ENCODE measurements around the gene GALNT16. TPM values are rescaled to one million over a fixed set of nuclear protein-coding genes. Genes with fewer than 3 reads are reported as not detected.

GALNT16 gene
- polyA plus RNA-seq, 1 experiment, result 1.3 TPM

- Histone ChIP-seq H3K9me3 (ENCODE audit: control insufficient read depth, insufficient read depth, low read length) (no peaks in the 10 kb centered on the region), H3K4me3 (ENCODE audit: low read depth, low read length) (no peak overlapping the region), H3K27ac (ENCODE audit: low read depth, low read length) (no peak overlapping the region), H3K27me3 (ENCODE audit: control insufficient read depth, insufficient read depth, low read length) (peaks cover 43% of the 10 kb centered on the region)
- TF ChIP-seq CTCF (IDR thresholded peaks at IDR 0.05; ENCODE audit: low read depth, low read length), result no peak
- POLR2A ChIA-PET, result no interaction called here
- CTCF ChIA-PET, result interaction anchor here (0.5 to 2.6 kb wide), 5 partner anchors 9 to 37 kb away, joined by 3 to 9 read pairs (median 3); no protein-coding TSS in a partner anchor
- no peak for DNase-seq (ENCODE audit: low read depth, low spot score)
Observed at GRCh38 chr14:69261761-69262331, 1.9 kb downstream of the GALNT16 start.

GRCh38 chr14:69262516-69262915 is 2.6 kb downstream of the GALNT16 start:
- no peak for TF ChIP-seq CTCF (IDR thresholded peaks at IDR 0.05; ENCODE audit: low read depth, low read length)
- ChIA-PET POLR2A (interaction anchor here (0.6 kb wide), 1 partner anchor 1272 kb away, joined by 3 read pairs; no protein-coding TSS in a partner anchor), CTCF (interaction anchor here (0.5 to 2.6 kb wide), 5 partner anchors 8 to 36 kb away, joined by 3 to 9 read pairs (median 3); no protein-coding TSS in a partner anchor)
- Histone ChIP-seq H3K4me3 (ENCODE audit: low read depth, low read length) (no peak overlapping the region), H3K27ac (ENCODE audit: low read depth, low read length) (no peak overlapping the region), H3K27me3 (ENCODE audit: control insufficient read depth, insufficient read depth, low read length) (peaks cover 38% of the 10 kb centered on the region), H3K9me3 (ENCODE audit: control insufficient read depth, insufficient read depth, low read length) (no peaks in the 10 kb centered on the region)
- no peak for DNase-seq (ENCODE audit: low read depth, low spot score)

- no peak overlapping the region for H3K27ac ChIP-seq (ENCODE audit: low read depth, low read length)
- CTCF ChIA-PET, result interaction anchor here (2.6 kb wide), 1 partner anchor 20 kb away, joined by 9 read pairs; no protein-coding TSS in a partner anchor
- POLR2A ChIA-PET, result interaction anchor here (0.8 kb wide), 2 partner anchors 54 to 113 kb away, joined by 3 read pairs; no protein-coding TSS in a partner anchor
Observed at GRCh38 chr14:69263364-69263763, 3.4 kb downstream of the GALNT16 start.

GRCh38 chr14:69263771-69264170 is 3.8 kb downstream of the GALNT16 start:
- ChIA-PET POLR2A (interaction anchor here (0.8 kb wide), 2 partner anchors 53 to 113 kb away, joined by 3 read pairs; no protein-coding TSS in a partner anchor), CTCF (interaction anchor here (2.6 kb wide), 1 partner anchor 20 kb away, joined by 9 read pairs; no protein-coding TSS in a partner anchor)
- no peak for DNase-seq (ENCODE audit: low read depth, low spot score)
- no peak for TF ChIP-seq CTCF (IDR thresholded peaks at IDR 0.05; ENCODE audit: low read depth, low read length)
- H3K27ac ChIP-seq (ENCODE audit: low read depth, low read length), result no peak overlapping the region
- peaks cover 26% of the 10 kb centered on the region for H3K27me3 ChIP-seq (ENCODE audit: control insufficient read depth, insufficient read depth, low read length)
- no peak overlapping the region for H3K4me3 ChIP-seq (ENCODE audit: low read depth, low read length)
- no peaks in the 10 kb centered on the region for H3K9me3 ChIP-seq (ENCODE audit: control insufficient read depth, insufficient read depth, low read length)

More at GRCh38 chr14:69263364-69263763, 3.4 kb downstream of the GALNT16 start:
- no peak for TF ChIP-seq CTCF (IDR thresholded peaks at IDR 0.05; ENCODE audit: low read depth, low read length)
- Histone ChIP-seq H3K9me3 (ENCODE audit: control insufficient read depth, insufficient read depth, low read length) (no peaks in the 10 kb centered on the region), H3K27me3 (ENCODE audit: control insufficient read depth, insufficient read depth, low read length) (peaks cover 29% of the 10 kb centered on the region), H3K4me3 (ENCODE audit: low read depth, low read length) (no peak overlapping the region)
- peak; percentile 59 for DNase-seq (ENCODE audit: low read depth, low spot score)

All from AG04450 (cell line).